Suppressor macrophage treated with lipopolysaccharide for 4 hours (primary cell): ENCODE results near the gene PTPRT.

Experiments
- DNase-seq: peaks from one replicate; pipeline ENCODE4 v3.0.0-alpha.2; 2020

The PTPRT gene

GRCh38 chr20:42350521-42350920 is 839.2 kb downstream of the PTPRT start:
- DNase-seq: no peak

- no peak for DNase-seq
Observed at GRCh38 chr20:42346189-42347170, 843.2 kb downstream of the PTPRT start.

- DNase-seq: no peak
Observed at GRCh38 chr20:42341654-42342053, 848.1 kb downstream of the PTPRT start.

- DNase-seq: no peak
Observed at GRCh38 chr20:42340368-42340767, 849.3 kb downstream of the PTPRT start.

GRCh38 chr20:42338294-42339201 is 851.2 kb downstream of the PTPRT start:
- no peak for DNase-seq

GRCh38 chr20:42336576-42336975 is 853.1 kb downstream of the PTPRT start:
- DNase-seq: no peak

GRCh38 chr20:42319252-42320013 is 870.3 kb downstream of the PTPRT start:
- DNase-seq: no peak

GRCh38 chr20:42313704-42314103 is 876.0 kb downstream of the PTPRT start:
- DNase-seq: no peak

GRCh38 chr20:42309050-42309449 is 880.7 kb downstream of the PTPRT start:
- DNase-seq: no peak

GRCh38 chr20:42308171-42308570 is 881.5 kb downstream of the PTPRT start:
- DNase-seq: no peak

GRCh38 chr20:42295592-42295991 is 894.1 kb downstream of the PTPRT start:
- no peak for DNase-seq

GRCh38 chr20:42294976-42295375 is 894.7 kb downstream of the PTPRT start:
- DNase-seq: no peak

GRCh38 chr20:42281801-42282200 is 907.9 kb downstream of the PTPRT start:
- DNase-seq: no peak

- no peak for DNase-seq
Observed at GRCh38 chr20:42276718-42277602, 912.7 kb downstream of the PTPRT start.

GRCh38 chr20:42274986-42275385 is 914.7 kb downstream of the PTPRT start:
- no peak for DNase-seq

GRCh38 chr20:42272516-42272915 is 917.2 kb downstream of the PTPRT start:
- DNase-seq: no peak

- no peak for DNase-seq
Observed at GRCh38 chr20:42270539-42270938, 919.2 kb downstream of the PTPRT start.

GRCh38 chr20:42267793-42268384 is 921.8 kb downstream of the PTPRT start:
- DNase-seq: no peak

- DNase-seq: no peak
Observed at GRCh38 chr20:42261766-42262270, 927.9 kb downstream of the PTPRT start.

GRCh38 chr20:42260184-42260583 is 929.5 kb downstream of the PTPRT start:
- no peak for DNase-seq

GRCh38 chr20:42259389-42259788 is 930.3 kb downstream of the PTPRT start:
- DNase-seq: no peak
